Natural killer cell treated with Interleukin-12 subunit alpha and Interleukin-12 subunit beta and Interleukin-15 and Interleukin-18, amount 100 ng/mL, for 72 hours (primary cell): ENCODE data around the gene RERE. TPM values are rescaled to one million over a fixed set of nuclear protein-coding genes. Genes with fewer than 3 reads are reported as not detected.

Experiments used
- ATAC-seq, 2 donors: fragments of 150-1000 bp; cut with Tn5 transposase in 1 of 2; sonication (Bioruptor Pico), chemical (Tn5 transposase) in 1 of 2; 2 replicates each; pipeline ENCODE4 v1.10.0; 2021
- DNase-seq: peaks from one replicate; pipeline ENCODE4 v3.0.0; 2022; ENCODE audit warnings: low spot score
- H3K27ac Mint-ChIP-seq, 2 donors: 1 replicate in 1 of 2; 2 replicates in 1 of 2; pipeline ENCODE4 v1.8.0; 2022; ENCODE audit warnings: mixed read lengths in 2 of 2, mild to moderate bottlenecking in 1 of 2, moderate library complexity in 1 of 2
- H3K27me3 Mint-ChIP-seq, 2 donors: 1 replicate in 1 of 2; 2 replicates in 1 of 2; pipeline ENCODE4 v1.8.0; 2022; ENCODE audit warnings: mixed read lengths in 2 of 2
- H3K36me3 Mint-ChIP-seq: one replicate; pipeline ENCODE4 v1.8.0; 2022; ENCODE audit warnings: mixed read lengths
- H3K4me1 Mint-ChIP-seq, 2 donors: 1 replicate in 1 of 2; 2 replicates in 1 of 2; pipeline ENCODE4 v1.8.0; 2022; ENCODE audit warnings: low read depth in 2 of 2, mixed read lengths in 2 of 2, mild to moderate bottlenecking in 1 of 2
- H3K4me3 Mint-ChIP-seq: one replicate; pipeline ENCODE4 v1.8.0; 2022; ENCODE audit warnings: mixed read lengths
- H3K9me3 Mint-ChIP-seq: 2 replicates; pipeline ENCODE4 v1.8.0; 2022; ENCODE audit warnings: mixed read lengths
- total RNA-seq, 2 donors: library from RNA; stranded (reverse); gene quantifications; one replicate each; pipeline ENCODE4 v1.2.3, GENCODE V29; 2022

RERE gene
- total RNA-seq, 2 donors from 2014 or later, result 38.2 to 72.4 TPM

GRCh38 chr1:8351693-8352470 is 465.6 kb downstream of the RERE start:
- Mint-ChIP-seq H3K27ac (no peak overlapping the region), H3K4me3 (no peak overlapping the region), H3K36me3 (no peaks in the 10 kb centered on the region), H3K9me3 (no peaks in the 10 kb centered on the region), H3K27me3 (no peaks in the 10 kb centered on the region), H3K4me1 (peaks cover 0 to 4% of the 10 kb centered on the region in 2 donors)
- ATAC-seq (no peak), DNase-seq (no peak)

GRCh38 chr1:8350914-8351684 is 466.3 kb downstream of the RERE start:
- no peak overlapping the region for H3K27ac Mint-ChIP-seq
- peaks cover 0 to 4% of the 10 kb centered on the region in 2 donors for H3K27me3 Mint-ChIP-seq
- H3K36me3 Mint-ChIP-seq, result no peaks in the 10 kb centered on the region
- H3K4me3 Mint-ChIP-seq, result no peak overlapping the region
- no peak for ATAC-seq
- no peaks in the 10 kb centered on the region for H3K9me3 Mint-ChIP-seq
- peaks cover 0 to 8% of the 10 kb centered on the region in 2 donors for H3K4me1 Mint-ChIP-seq
- no peak for DNase-seq

GRCh38 chr1:8349961-8350360 is 467.5 kb downstream of the RERE start:
- H3K36me3 Mint-ChIP-seq, result no peaks in the 10 kb centered on the region
- ATAC-seq (no peak), DNase-seq (no peak)
- H3K4me3 Mint-ChIP-seq, result no peak overlapping the region
- H3K4me1 Mint-ChIP-seq, result peaks cover 0 to 8% of the 10 kb centered on the region in 2 donors
- no peaks in the 10 kb centered on the region for H3K9me3 Mint-ChIP-seq
- no peak overlapping the region for H3K27ac Mint-ChIP-seq
- H3K27me3 Mint-ChIP-seq, result peaks cover 0 to 4% of the 10 kb centered on the region in 2 donors

- Mint-ChIP-seq H3K27me3 (peaks cover 0 to 4% of the 10 kb centered on the region in 2 donors), H3K4me1 (peaks cover 0 to 8% of the 10 kb centered on the region in 2 donors), H3K4me3 (no peak overlapping the region), H3K36me3 (no peaks in the 10 kb centered on the region), H3K9me3 (no peaks in the 10 kb centered on the region), H3K27ac (no peak overlapping the region)
- DNase-seq (no peak), ATAC-seq (no peak)
These were observed 468.0 kb downstream of the RERE start for GRCh38 chr1:8349473-8349865.

GRCh38 chr1:8348777-8349472 is 468.5 kb downstream of the RERE start:
- Mint-ChIP-seq H3K36me3 (no peaks in the 10 kb centered on the region), H3K4me3 (no peak overlapping the region), H3K9me3 (no peaks in the 10 kb centered on the region), H3K27ac (no peak overlapping the region), H3K27me3 (peaks cover 0 to 4% of the 10 kb centered on the region in 2 donors), H3K4me1 (peaks cover 0 to 8% of the 10 kb centered on the region in 2 donors)
- peak; percentile 64 to 74 for ATAC-seq
- DNase-seq, result no peak

- DNase-seq (no peak), ATAC-seq (no peak)
- Mint-ChIP-seq H3K9me3 (no peaks in the 10 kb centered on the region), H3K36me3 (no peaks in the 10 kb centered on the region), H3K27ac (no peak overlapping the region), H3K4me1 (peaks cover 0 to 8% of the 10 kb centered on the region in 2 donors), H3K27me3 (peaks cover 0 to 4% of the 10 kb centered on the region in 2 donors), H3K4me3 (no peak overlapping the region)
These were observed 469.2 kb downstream of the RERE start for GRCh38 chr1:8348047-8348776.

- DNase-seq, result no peak
- Mint-ChIP-seq H3K4me3 (no peak overlapping the region), H3K36me3 (no peaks in the 10 kb centered on the region), H3K27ac (no peak overlapping the region), H3K27me3 (peaks cover 0 to 4% of the 10 kb centered on the region in 2 donors), H3K9me3 (no peaks in the 10 kb centered on the region), H3K4me1 (peaks cover 0 to 8% of the 10 kb centered on the region in 2 donors)
- ATAC-seq, result no peak
These were observed 469.8 kb downstream of the RERE start for GRCh38 chr1:8347635-8348034.

GRCh38 chr1:8345621-8346415 is 471.6 kb downstream of the RERE start:
- Mint-ChIP-seq H3K27ac (peak overlapping the region in 1 of 2 donors; percentile 19), H3K4me3 (no peak overlapping the region), H3K4me1 (peaks cover 0 to 8% of the 10 kb centered on the region in 2 donors), H3K9me3 (no peaks in the 10 kb centered on the region), H3K27me3 (peaks cover 0 to 4% of the 10 kb centered on the region in 2 donors), H3K36me3 (no peaks in the 10 kb centered on the region)
- no peak for ATAC-seq
- DNase-seq, result peak; percentile 29

- no peaks in the 10 kb centered on the region for H3K9me3 Mint-ChIP-seq
- ATAC-seq (no peak), DNase-seq (peak; percentile 34)
- H3K4me3 Mint-ChIP-seq, result no peak overlapping the region
- H3K36me3 Mint-ChIP-seq, result no peaks in the 10 kb centered on the region
- peaks cover 0 to 4% of the 10 kb centered on the region in 2 donors for H3K27me3 Mint-ChIP-seq
- H3K4me1 Mint-ChIP-seq, result peaks cover 0 to 8% of the 10 kb centered on the region in 2 donors
- H3K27ac Mint-ChIP-seq, result no peak overlapping the region
These were observed 472.4 kb downstream of the RERE start for GRCh38 chr1:8344893-8345507.

- no peak for ATAC-seq
- no peak for DNase-seq
- Mint-ChIP-seq H3K27ac (no peak overlapping the region), H3K4me3 (no peak overlapping the region), H3K36me3 (no peaks in the 10 kb centered on the region), H3K4me1 (peaks cover 0 to 4% of the 10 kb centered on the region in 2 donors), H3K27me3 (peaks cover 0 to 4% of the 10 kb centered on the region in 2 donors), H3K9me3 (no peaks in the 10 kb centered on the region)
These were observed 473.9 kb downstream of the RERE start for GRCh38 chr1:8343464-8344001.

GRCh38 chr1:8343044-8343443 is 474.4 kb downstream of the RERE start:
- H3K27ac Mint-ChIP-seq, result no peak overlapping the region
- H3K4me1 Mint-ChIP-seq, result peaks cover 0 to 4% of the 10 kb centered on the region in 2 donors
- H3K36me3 Mint-ChIP-seq, result no peaks in the 10 kb centered on the region
- no peak overlapping the region for H3K4me3 Mint-ChIP-seq
- no peak for ATAC-seq
- H3K9me3 Mint-ChIP-seq, result no peaks in the 10 kb centered on the region
- no peak for DNase-seq
- peaks cover 0 to 4% of the 10 kb centered on the region in 2 donors for H3K27me3 Mint-ChIP-seq

- no peak for DNase-seq
- H3K27ac Mint-ChIP-seq, result no peak overlapping the region
- H3K4me1 Mint-ChIP-seq, result peaks cover 0 to 4% of the 10 kb centered on the region in 2 donors
- H3K36me3 Mint-ChIP-seq, result no peaks in the 10 kb centered on the region
- no peaks in the 10 kb centered on the region for H3K9me3 Mint-ChIP-seq
- no peak overlapping the region for H3K4me3 Mint-ChIP-seq
- no peak for ATAC-seq
- peaks cover 0 to 4% of the 10 kb centered on the region in 2 donors for H3K27me3 Mint-ChIP-seq
These were observed 475.1 kb downstream of the RERE start for GRCh38 chr1:8342325-8342724.
